ENCODE data around the gene SLC25A26. TPM values are rescaled to one million over a fixed set of nuclear protein-coding genes. Genes with fewer than 3 reads are reported as not detected.

SLC25A26 gene
- total RNA-seq, 4 donors from 2014 or later, result 13.3 to 29.1 (median 22.8) TPM

DNA sequence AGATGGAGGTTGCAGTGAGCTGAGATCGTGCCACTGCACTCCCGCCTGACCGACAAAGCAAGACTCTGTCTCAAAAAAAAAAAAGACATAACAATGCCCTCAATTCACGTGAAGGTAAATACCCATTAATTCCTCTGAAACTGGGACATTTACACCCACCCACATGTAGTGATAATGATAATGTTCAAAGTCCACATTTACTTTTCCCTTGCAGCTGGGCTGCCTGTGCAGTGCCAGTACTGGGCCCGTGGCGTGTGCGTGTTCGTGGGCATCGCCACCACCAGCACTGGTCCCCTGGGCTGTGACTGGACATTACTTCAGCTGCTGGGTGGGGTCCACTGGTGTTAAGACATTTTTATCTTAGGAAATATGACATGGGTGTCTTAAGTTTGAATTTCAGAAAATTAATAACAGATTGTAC is 123.6 kb downstream of the SLC25A26 start:
- peaks cover 5% of the 10 kb centered on the region for H3K36me3 ChIP-seq
- no peak overlapping the region for H3K4me3 ChIP-seq
- WGBS, result 79% methylated on average over 9 of the region's 9 CpGs
- TF ChIP-seq, protein P1, sequence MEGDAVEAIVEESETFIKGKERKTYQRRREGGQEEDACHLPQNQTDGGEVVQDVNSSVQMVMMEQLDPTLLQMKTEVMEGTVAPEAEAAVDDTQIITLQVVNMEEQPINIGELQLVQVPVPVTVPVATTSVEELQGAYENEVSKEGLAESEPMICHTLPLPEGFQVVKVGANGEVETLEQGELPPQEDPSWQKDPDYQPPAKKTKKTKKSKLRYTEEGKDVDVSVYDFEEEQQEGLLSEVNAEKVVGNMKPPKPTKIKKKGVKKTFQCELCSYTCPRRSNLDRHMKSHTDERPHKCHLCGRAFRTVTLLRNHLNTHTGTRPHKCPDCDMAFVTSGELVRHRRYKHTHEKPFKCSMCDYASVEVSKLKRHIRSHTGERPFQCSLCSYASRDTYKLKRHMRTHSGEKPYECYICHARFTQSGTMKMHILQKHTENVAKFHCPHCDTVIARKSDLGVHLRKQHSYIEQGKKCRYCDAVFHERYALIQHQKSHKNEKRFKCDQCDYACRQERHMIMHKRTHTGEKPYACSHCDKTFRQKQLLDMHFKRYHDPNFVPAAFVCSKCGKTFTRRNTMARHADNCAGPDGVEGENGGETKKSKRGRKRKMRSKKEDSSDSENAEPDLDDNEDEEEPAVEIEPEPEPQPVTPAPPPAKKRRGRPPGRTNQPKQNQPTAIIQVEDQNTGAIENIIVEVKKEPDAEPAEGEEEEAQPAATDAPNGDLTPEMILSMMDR (IDR thresholded peaks at IDR 0.05), result no peak
- TF ChIP-seq EP300 (IDR thresholded peaks at IDR 0.05) (no peak), POLR2A (IDR thresholded peaks at IDR 0.05) (no peak), POLR2AphosphoS5 (IDR thresholded peaks at IDR 0.05) (no peak)
- no peaks in the 10 kb centered on the region for H3K27me3 ChIP-seq
- DNase-seq (ENCODE audit: low spot score in 2 of 2), result no peak
- no peaks in the 10 kb centered on the region for H3K9me3 ChIP-seq
- no peak overlapping the region for H3K27ac ChIP-seq
- H3K4me1 ChIP-seq, result peaks cover 3% of the 10 kb centered on the region

DNA sequence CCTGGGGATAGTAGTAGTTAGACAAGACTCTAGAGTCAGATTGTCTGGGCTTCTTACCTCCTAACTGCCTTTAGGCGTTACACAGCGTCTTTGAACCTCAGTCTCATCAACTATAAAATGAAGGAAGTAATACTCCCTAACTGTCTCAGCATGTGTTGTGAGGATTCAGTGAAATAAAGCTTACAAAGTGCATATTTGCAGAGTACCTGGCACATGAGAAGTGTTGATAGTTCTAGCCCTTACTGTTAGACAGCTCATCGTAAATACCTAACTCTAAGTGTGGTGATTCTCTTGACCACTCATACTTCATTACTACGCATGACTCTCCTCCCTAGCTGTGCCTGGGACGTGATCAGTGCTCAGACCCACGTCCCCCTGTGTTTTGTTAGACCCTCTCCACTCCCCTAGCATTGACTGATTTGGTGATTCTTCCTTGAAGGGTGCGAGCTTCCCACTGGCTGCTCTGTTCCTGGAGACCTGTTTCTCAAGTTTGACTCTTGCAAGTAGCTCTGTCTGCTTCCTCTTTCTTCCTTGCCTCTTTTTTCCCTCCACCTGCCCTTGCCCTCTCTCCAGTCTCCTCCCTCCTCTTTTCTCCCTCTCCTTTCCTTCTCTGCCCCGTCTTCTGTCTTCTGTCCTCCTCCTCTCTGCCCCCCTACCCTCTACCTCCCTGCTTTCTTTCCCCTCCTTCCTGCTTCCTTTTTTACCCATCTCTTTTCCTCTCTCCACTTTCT is 124.2 kb downstream of the SLC25A26 start:
- peaks cover 3% of the 10 kb centered on the region for H3K4me1 ChIP-seq
- TF ChIP-seq POLR2AphosphoS5 (IDR thresholded peaks at IDR 0.05) (no peak), EP300 (IDR thresholded peaks at IDR 0.05) (no peak), POLR2A (IDR thresholded peaks at IDR 0.05) (no peak)
- TF ChIP-seq, protein P1 (IDR thresholded peaks at IDR 0.05), result no peak
- no peaks in the 10 kb centered on the region for H3K27me3 ChIP-seq
- no peak overlapping the region for H3K27ac ChIP-seq
- H3K9me3 ChIP-seq, result no peaks in the 10 kb centered on the region
- no peak for DNase-seq (ENCODE audit: low spot score in 2 of 2)
- 79% methylated on average over 8 of the region's 8 CpGs for WGBS
- H3K4me3 ChIP-seq, result no peak overlapping the region
- peaks cover 5% of the 10 kb centered on the region for H3K36me3 ChIP-seq

DNA sequence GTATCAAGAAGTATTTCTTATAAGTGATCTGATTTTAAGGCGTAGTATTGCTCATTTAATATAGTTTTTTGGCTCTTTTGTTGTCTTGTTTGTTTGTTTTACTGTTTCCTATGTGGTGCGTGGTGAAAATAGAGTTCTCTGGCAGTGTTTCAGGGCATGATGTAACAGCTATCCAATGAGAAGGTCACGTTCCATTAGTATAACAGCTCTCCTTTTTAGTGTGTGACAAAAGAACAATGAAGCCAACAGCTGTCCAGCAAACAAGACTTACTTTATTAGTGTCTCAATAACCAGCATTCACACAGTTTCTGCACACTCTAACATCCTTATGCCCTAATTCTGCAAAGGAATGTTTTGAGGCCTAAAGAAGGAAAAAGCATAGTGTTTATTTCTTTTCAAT is 127.9 kb downstream of the SLC25A26 start:
- Histone ChIP-seq H3K9me3 (no peaks in the 10 kb centered on the region), H3K4me1 (no peaks in the 10 kb centered on the region), H3K27ac (no peak overlapping the region), H3K4me3 (no peak overlapping the region), H3K36me3 (peaks cover 5% of the 10 kb centered on the region), H3K27me3 (no peaks in the 10 kb centered on the region)
- no peak for DNase-seq (ENCODE audit: low spot score in 2 of 2)
- TF ChIP-seq POLR2A (IDR thresholded peaks at IDR 0.05) (no peak), EP300 (IDR thresholded peaks at IDR 0.05) (no peak)
- 83% methylated on average over 3 of the region's 3 CpGs for WGBS

DNA sequence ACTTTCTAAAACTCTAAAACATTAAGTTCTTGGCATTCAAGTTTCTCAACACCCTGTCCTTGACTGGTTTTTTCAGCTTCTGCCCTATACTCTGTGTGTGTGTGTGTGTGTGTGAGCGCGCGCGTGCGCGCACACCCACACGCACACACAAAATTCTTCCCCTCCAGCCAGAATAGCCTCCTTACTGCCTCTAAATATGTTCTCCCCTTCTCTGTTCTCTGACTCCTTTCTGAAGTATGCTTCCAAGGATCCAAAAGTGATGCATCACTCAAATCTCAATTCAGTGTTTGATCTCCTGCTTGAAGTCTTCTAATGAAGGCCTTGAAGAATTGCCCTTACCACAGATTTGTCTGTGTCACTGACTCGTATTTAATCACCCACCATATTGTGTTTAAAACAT is 129.8 kb downstream of the SLC25A26 start:
- no peak for DNase-seq (ENCODE audit: low spot score in 2 of 2)
- Histone ChIP-seq H3K4me3 (no peak overlapping the region), H3K27me3 (no peaks in the 10 kb centered on the region), H3K9me3 (no peaks in the 10 kb centered on the region), H3K27ac (no peak overlapping the region), H3K36me3 (peaks cover 5% of the 10 kb centered on the region), H3K4me1 (no peaks in the 10 kb centered on the region)
- WGBS, result 96% methylated on average over 8 of the region's 8 CpGs
- TF ChIP-seq POLR2A (IDR thresholded peaks at IDR 0.05) (no peak), EP300 (IDR thresholded peaks at IDR 0.05) (no peak), POLR2AphosphoS5 (IDR thresholded peaks at IDR 0.05) (no peak)
- TF ChIP-seq, protein P1 (IDR thresholded peaks at IDR 0.05), result no peak

DNA sequence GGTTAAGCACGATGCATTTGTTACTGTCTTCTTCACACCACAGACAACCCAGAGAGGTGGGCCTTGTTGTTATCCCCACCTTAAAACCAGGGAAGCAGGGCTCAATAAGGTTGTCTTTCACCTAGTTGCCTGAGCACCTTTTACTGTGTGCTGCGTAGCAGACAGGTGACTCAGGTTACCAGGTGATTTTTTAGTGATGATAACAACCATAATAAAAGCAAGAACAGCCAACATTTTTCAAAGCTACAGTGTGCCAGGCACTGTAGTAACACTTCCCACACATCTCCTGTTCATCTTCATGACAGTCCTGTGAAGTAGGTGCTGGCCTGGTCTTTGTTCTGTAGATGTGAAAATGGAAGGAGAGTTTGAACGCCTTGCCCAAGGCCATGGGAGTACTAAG is 132.2 kb downstream of the SLC25A26 start:
- H3K27me3 ChIP-seq, result no peaks in the 10 kb centered on the region
- no peaks in the 10 kb centered on the region for H3K4me1 ChIP-seq
- H3K36me3 ChIP-seq, result no peaks in the 10 kb centered on the region
- no peak overlapping the region for H3K4me3 ChIP-seq
- H3K27ac ChIP-seq, result no peak overlapping the region
- DNase-seq (ENCODE audit: low spot score in 2 of 2), result no peak
- no peaks in the 10 kb centered on the region for H3K9me3 ChIP-seq
- no peak for TF ChIP-seq POLR2A (IDR thresholded peaks at IDR 0.05)
- TF ChIP-seq POLR2AphosphoS5 (IDR thresholded peaks at IDR 0.05), result no peak
- TF ChIP-seq EP300 (IDR thresholded peaks at IDR 0.05), result no peak
- 93% methylated on average over 3 of the region's 3 CpGs for WGBS

DNA sequence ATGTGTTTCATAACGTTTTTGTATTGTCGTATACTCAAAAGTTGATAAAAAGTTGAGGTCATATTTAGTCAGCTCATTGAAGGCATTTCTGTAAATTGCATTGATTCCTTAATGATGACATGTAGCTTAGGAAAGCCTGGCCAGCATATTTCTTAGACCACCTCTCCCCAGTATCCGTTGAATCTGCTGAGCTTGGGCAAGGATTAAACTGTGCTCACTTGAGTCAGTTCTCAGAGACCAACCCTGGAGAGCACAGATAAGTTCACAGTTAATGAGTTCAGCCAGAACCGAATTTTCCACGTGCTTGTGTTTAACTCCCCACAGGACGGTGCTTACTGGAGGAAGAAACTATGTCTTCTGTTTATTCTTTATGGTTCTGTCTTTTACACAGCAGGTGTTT is 132.7 kb downstream of the SLC25A26 start:
- no peak for DNase-seq (ENCODE audit: low spot score in 2 of 2)
- no peaks in the 10 kb centered on the region for H3K9me3 ChIP-seq
- H3K36me3 ChIP-seq, result no peaks in the 10 kb centered on the region
- no peaks in the 10 kb centered on the region for H3K4me1 ChIP-seq
- no peaks in the 10 kb centered on the region for H3K27me3 ChIP-seq
- no peak for TF ChIP-seq EP300 (IDR thresholded peaks at IDR 0.05)
- no peak for TF ChIP-seq POLR2A (IDR thresholded peaks at IDR 0.05)
- TF ChIP-seq, protein P1 (IDR thresholded peaks at IDR 0.05), result no peak
- TF ChIP-seq POLR2AphosphoS5 (IDR thresholded peaks at IDR 0.05), result no peak
- no peak overlapping the region for H3K27ac ChIP-seq
- WGBS, result 85% methylated on average over 6 of the region's 6 CpGs
- no peak overlapping the region for H3K4me3 ChIP-seq
